K562 (cell line): ENCODE measurements around the gene CAPN7. TPM values are rescaled to one million over a fixed set of nuclear protein-coding genes. Genes with fewer than 3 reads are reported as not detected.
A peak's percentile ranks its signal among the peaks of the same experiment; 100 is the strongest.

ENCODE experiments used
- ATAC-seq: fragments of 200-7000 bp; cut with Tn5 transposase; 3 replicates; pipeline ENCODE4 v1.9.1; 2020; ENCODE audit warnings: moderate library complexity
- BruUV-seq: library from RNA; stranded (reverse); fragments of 400-500 nt; replicated peaks from 2 replicates; lab custom pipeline; 2021; lab: Mats Ljungman, UMichigan
- CTCF ChIA-PET: fragments of 300-600 bp; formaldehyde crosslinking; extraction: SDS; loops from one replicate; lab custom pipeline; 2021; ENCODE audit warnings: low intra/inter-chr PET ratio; lab: Yijun Ruan, JAX
- POLR2A ChIA-PET: fragments of 300-600, 350-650 bp; sonication (Branson Sonifier 250); formaldehyde crosslinking; extraction: SDS; loops from one replicate; lab custom pipeline; 2021; ENCODE audit warnings: antibody characterized with exemption, inconsistent platforms; lab: Yijun Ruan, JAX
- DNase-seq, 4 experiments: peaks; one replicate each; pipeline versions ENCODE4 v3.0.0 to v3.0.0-alpha.2; 2011 to 2018; ENCODE audit warnings: low spot score in 3 of 4, mixed read lengths in 3 of 4; ENCODE audit errors: extremely low read depth in 1 of 4
- FAIRE-seq: peaks from 2 replicates; lab custom pipeline; 2011; peaks lifted over from hg19 to GRCh38; lab: Jason Lieb, UNC
- H2AFZ ChIP-seq: 2 replicates; pipeline ENCODE4 v1.6.0; 2011; ENCODE audit warnings: low read depth, low read length, control low read depth, inconsistent platforms
- H3K27ac ChIP-seq: fragments of 200-600 bp; 3 replicates; pipeline ENCODE4 v1.8.0; 2011; ENCODE audit warnings: low read depth, mild to moderate bottlenecking, control low read depth, inconsistent platforms, low read length, moderate library complexity, mixed read lengths; ENCODE audit errors: extremely low read depth
- H3K27me3 ChIP-seq, 2 experiments: fragments of 300-600 bp in 1 of 2; 2 replicates in 1 of 2; 3 replicates in 1 of 2; pipeline versions ENCODE4 v1.6.0 to v1.8.0; 2011; ENCODE audit warnings: inconsistent platforms in 2 of 2, low read length in 2 of 2, mild to moderate bottlenecking in 1 of 2, mixed read lengths in 1 of 2, moderate library complexity in 1 of 2; ENCODE audit not compliant: control insufficient read depth in 2 of 2, insufficient read depth in 2 of 2
- H3K36me3 ChIP-seq: fragments of 300-600 bp; 3 replicates; pipeline ENCODE4 v1.8.0; 2011; ENCODE audit warnings: mild to moderate bottlenecking, low read length, inconsistent platforms; ENCODE audit not compliant: control insufficient read depth, insufficient read depth
- H3K4me1 ChIP-seq, 2 experiments: fragments of 200-600 bp in 1 of 2; replicated peaks in 1 of 2; 2 replicates in 1 of 2; 3 replicates in 1 of 2; pipeline versions ENCODE4 v1.5.1 to v1.8.0; 2011; ENCODE audit warnings: inconsistent platforms in 2 of 2, low read length in 2 of 2, mild to moderate bottlenecking in 1 of 2, mixed read lengths in 1 of 2, moderate library complexity in 1 of 2; ENCODE audit not compliant: control insufficient read depth in 2 of 2, insufficient read depth in 2 of 2
- H3K4me2 ChIP-seq: 2 replicates; pipeline ENCODE4 v1.6.1; 2011; ENCODE audit warnings: low read length, control low read depth, inconsistent platforms, mixed read lengths; ENCODE audit not compliant: insufficient read depth
- H3K4me3 ChIP-seq: fragments of 200-600 bp; sonication (generic), shearing (Covaris generic); 2 replicates; pipeline ENCODE4 v1.5.1; 2016; ENCODE audit warnings: control low read depth, inconsistent platforms
- H3K79me2 ChIP-seq: fragments of 200-600 bp; 3 replicates; pipeline ENCODE4 v1.8.0; 2011; ENCODE audit warnings: low read length, inconsistent platforms; ENCODE audit not compliant: control insufficient read depth, insufficient read depth
- H3K9ac ChIP-seq, 2 experiments: 2 replicates each; pipeline versions ENCODE4 v1.6.0 to v1.6.1; 2011; ENCODE audit warnings: low read depth in 2 of 2, low read length in 2 of 2, control low read depth in 1 of 2, inconsistent platforms in 1 of 2, mild to moderate bottlenecking in 1 of 2, mixed read lengths in 1 of 2; ENCODE audit not compliant: insufficient read depth in 1 of 2
- H3K9me1 ChIP-seq: one replicate; pipeline ENCODE4 v1.6.0; 2011; ENCODE audit warnings: inconsistent platforms, mild to moderate bottlenecking, low read length, moderate library complexity; ENCODE audit not compliant: control insufficient read depth, insufficient read depth
- H3K9me3 ChIP-seq: replicated peaks from 2 replicates; pipeline ENCODE4 v1.5.1; 2011; ENCODE audit warnings: low read depth, low read length, inconsistent platforms; ENCODE audit not compliant: control insufficient read depth, insufficient read depth
- H4K20me1 ChIP-seq: replicated peaks from 2 replicates; pipeline ENCODE4 v1.6.1; 2011; ENCODE audit warnings: low read length, inconsistent platforms, mixed read lengths; ENCODE audit not compliant: control insufficient read depth, insufficient read depth
- DACH1 ChIP-seq: fragments of 450-650 bp; IDR thresholded peaks from 2 replicates; pipeline ENCODE4 v1.6.1; 2018; ENCODE audit not compliant: partially characterized antibody
- GABPB1 ChIP-seq: sonication (generic); formaldehyde crosslinking; IDR thresholded peaks from 2 replicates; pipeline ENCODE4 v1.8.0; 2022; ENCODE audit warnings: mild to moderate bottlenecking, missing genetic modification reagents
- NFIC ChIP-seq: fragments of 450-650 bp; IDR thresholded peaks from 2 replicates; pipeline ENCODE4 v1.6.1; 2017; ENCODE audit warnings: mild to moderate bottlenecking, inconsistent platforms
- ZC3H11A ChIP-seq: IDR thresholded peaks from 2 replicates; pipeline ENCODE4 v1.6.1; 2012; ENCODE audit warnings: low read depth, low read length, improper control_type of control experiment
- WGBS: fragments of 100-300 bp; shearing (Covaris generic); methylation state at CpG from one replicate; pipeline ENCODE4 v1.1.6; 2016; ENCODE audit warnings: low coverage, mixed read lengths; ENCODE audit not compliant: insufficient coverage; ENCODE audit errors: missing lambda C conversion rate; 5-methylcytosine and 5-hydroxymethylcytosine counted together
- in situ Hi-C: fragments of 300-500 bp; cut with MboI; formaldehyde crosslinking; loops from 4 replicates; pipeline ENCODE4 v1.15.0; 2018; ENCODE audit warnings: inconsistent platforms, mixed read lengths
- intact Hi-C: fragments of 100-400 bp; cut with micrococcal nuclease; formaldehyde crosslinking; loops from 2 replicates; pipeline ENCODE4 v1.14.2; 2022
- polyA plus RNA-seq, 8 experiments: library from polyadenylated mRNA; depleted of rRNA in 4 of 8; stranded (reverse) in 5 of 8; unstranded in 3 of 8; fragments of >200 nt; fragmentation: Nextera tagmentation in 2 of 8; fragmentation: Illumina TruSeq in 1 of 8; extraction: Ambion mirVana in 2 of 8; extraction: Trizol in 1 of 8; gene quantifications; 2 replicates each; pipeline versions ENCODE4 v1.2.1 to v1.2.3, GENCODE V29; 2011 to 2014; ENCODE audit warnings: inconsistent platforms in 1 of 8, missing spikeins in 1 of 8
- total RNA-seq, 7 experiments: library from RNA; depleted of rRNA in 6 of 7; stranded (reverse); fragments of >200 nt in 6 of 7; fragmentation: Illumina TruSeq in 2 of 7; extraction: Trizol in 2 of 7; gene quantifications; 2 replicates each; pipeline versions ENCODE4 v1.2.1 to v1.2.3, GENCODE V29; 2011 to 2021; ENCODE audit warnings: low replicate concordance in 1 of 7
- TF ChIP-seq, protein P1 (sequence below): fragments of 250-450 bp; sonication (Bioruptor Pico); IDR thresholded peaks from 2 replicates; pipeline ENCODE4 v1.4.0; 2020
- TF ChIP-seq, protein P2 (sequence below): sonication (generic); formaldehyde crosslinking; IDR thresholded peaks from 2 replicates; pipeline ENCODE4 v1.8.1; 2023; ENCODE audit warnings: mild to moderate bottlenecking, missing genetic modification reagents
- TF ChIP-seq, protein P3 (sequence below), 2 experiments: fragments of 450-650 bp in 1 of 2; sonication (generic) in 1 of 2; formaldehyde crosslinking in 1 of 2; IDR thresholded peaks; 2 replicates each; pipeline versions ENCODE4 v1.7.1 to v1.9.0; 2016 to 2022; ENCODE audit warnings: inconsistent platforms in 1 of 2, mild to moderate bottlenecking in 1 of 2, missing genetic modification reagents in 1 of 2
- TF ChIP-seq, protein P4 (sequence below): IDR thresholded peaks from 3 replicates; pipeline ENCODE4 v1.6.1; 2011; ENCODE audit warnings: borderline replicate concordance, mild to moderate bottlenecking; ENCODE audit not compliant: insufficient read length, insufficient read depth

CAPN7 gene
- total and polyA plus RNA-seq, 9 of the 15 experiments (the other 6 are each of a cell fraction or from before 2014, with no cell fraction given): 6.5 to 42.7 (median 32.7) TPM

DNA sequence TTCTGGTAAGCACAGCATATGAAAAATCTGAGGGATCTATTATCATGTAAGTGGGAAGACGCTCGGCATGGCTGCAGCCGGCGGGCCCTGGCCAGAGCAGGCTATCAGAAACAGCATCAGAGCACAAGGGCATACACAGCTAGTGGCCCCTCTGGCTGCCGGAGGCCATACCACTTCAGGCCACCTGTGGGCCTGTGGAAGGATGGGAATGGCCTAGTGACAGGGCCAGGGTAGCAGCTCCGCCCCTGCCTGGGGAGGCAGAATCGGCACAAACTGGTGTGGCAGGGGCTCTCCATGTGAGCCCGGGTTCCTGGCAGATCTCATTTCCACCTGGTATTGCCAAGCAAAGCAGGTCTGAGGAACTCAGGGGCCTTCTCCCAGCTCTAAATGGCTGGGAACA, 80.0 kb downstream of the CAPN7 start:
- DNase-seq: no peak
- H4K20me1 ChIP-seq: no peaks in the 10 kb centered on the region
- intact Hi-C loops: no loop called here
- H3K27ac ChIP-seq: no peak overlapping the region
- ChIA-PET POLR2A (interaction anchor here (2.2 kb wide), 1 partner anchor 12 kb away, joined by 6 read pairs; no protein-coding TSS in a partner anchor), CTCF (no interaction called here)
- peak; percentile 55; the same call in 2 of the 3 replicates for ATAC-seq
- H3K4me2 ChIP-seq: no peak overlapping the region
- H3K9me1 ChIP-seq: no peaks in the 10 kb centered on the region
- 92% methylated on average over 8 of the region's 8 CpGs for WGBS
- FAIRE-seq: no peak
- no peaks in the 10 kb centered on the region for H3K79me2 ChIP-seq
- no peak overlapping the region for H3K4me3 ChIP-seq
- in situ Hi-C loops: no loop called here
- H3K9me3 ChIP-seq: no peaks in the 10 kb centered on the region
- no peak overlapping the region for H2AFZ ChIP-seq
- H3K9ac ChIP-seq: peak overlapping the region in 1 of 2 experiments; percentile 23; a peak in 2 of 4 replicates
- BruUV-seq: no TSS peak
- H3K36me3 ChIP-seq: no peaks in the 10 kb centered on the region
- H3K4me1 ChIP-seq: peaks cover 7 to 16% of the 10 kb centered on the region in 2 experiments; a peak in 4 of 5 replicates
- no peaks in the 10 kb centered on the region for H3K27me3 ChIP-seq
- TF ChIP-seq, protein P1, sequence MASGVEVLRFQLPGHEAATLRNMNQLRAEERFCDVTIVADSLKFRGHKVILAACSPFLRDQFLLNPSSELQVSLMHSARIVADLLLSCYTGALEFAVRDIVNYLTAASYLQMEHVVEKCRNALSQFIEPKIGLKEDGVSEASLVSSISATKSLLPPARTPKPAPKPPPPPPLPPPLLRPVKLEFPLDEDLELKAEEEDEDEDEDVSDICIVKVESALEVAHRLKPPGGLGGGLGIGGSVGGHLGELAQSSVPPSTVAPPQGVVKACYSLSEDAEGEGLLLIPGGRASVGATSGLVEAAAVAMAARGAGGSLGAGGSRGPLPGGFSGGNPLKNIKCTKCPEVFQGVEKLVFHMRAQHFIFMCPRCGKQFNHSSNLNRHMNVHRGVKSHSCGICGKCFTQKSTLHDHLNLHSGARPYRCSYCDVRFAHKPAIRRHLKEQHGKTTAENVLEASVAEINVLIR: no peak
- TF ChIP-seq DACH1 (no peak), NFIC (no peak), ZC3H11A (no peak), GABPB1 (CRISPR knock-in tag) (no peak)
- TF ChIP-seq, protein P2, sequence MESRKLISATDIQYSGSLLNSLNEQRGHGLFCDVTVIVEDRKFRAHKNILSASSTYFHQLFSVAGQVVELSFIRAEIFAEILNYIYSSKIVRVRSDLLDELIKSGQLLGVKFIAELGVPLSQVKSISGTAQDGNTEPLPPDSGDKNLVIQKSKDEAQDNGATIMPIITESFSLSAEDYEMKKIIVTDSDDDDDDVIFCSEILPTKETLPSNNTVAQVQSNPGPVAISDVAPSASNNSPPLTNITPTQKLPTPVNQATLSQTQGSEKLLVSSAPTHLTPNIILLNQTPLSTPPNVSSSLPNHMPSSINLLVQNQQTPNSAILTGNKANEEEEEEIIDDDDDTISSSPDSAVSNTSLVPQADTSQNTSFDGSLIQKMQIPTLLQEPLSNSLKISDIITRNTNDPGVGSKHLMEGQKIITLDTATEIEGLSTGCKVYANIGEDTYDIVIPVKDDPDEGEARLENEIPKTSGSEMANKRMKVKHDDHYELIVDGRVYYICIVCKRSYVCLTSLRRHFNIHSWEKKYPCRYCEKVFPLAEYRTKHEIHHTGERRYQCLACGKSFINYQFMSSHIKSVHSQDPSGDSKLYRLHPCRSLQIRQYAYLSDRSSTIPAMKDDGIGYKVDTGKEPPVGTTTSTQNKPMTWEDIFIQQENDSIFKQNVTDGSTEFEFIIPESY (CRISPR knock-in tag): no peak
- TF ChIP-seq, protein P3, sequence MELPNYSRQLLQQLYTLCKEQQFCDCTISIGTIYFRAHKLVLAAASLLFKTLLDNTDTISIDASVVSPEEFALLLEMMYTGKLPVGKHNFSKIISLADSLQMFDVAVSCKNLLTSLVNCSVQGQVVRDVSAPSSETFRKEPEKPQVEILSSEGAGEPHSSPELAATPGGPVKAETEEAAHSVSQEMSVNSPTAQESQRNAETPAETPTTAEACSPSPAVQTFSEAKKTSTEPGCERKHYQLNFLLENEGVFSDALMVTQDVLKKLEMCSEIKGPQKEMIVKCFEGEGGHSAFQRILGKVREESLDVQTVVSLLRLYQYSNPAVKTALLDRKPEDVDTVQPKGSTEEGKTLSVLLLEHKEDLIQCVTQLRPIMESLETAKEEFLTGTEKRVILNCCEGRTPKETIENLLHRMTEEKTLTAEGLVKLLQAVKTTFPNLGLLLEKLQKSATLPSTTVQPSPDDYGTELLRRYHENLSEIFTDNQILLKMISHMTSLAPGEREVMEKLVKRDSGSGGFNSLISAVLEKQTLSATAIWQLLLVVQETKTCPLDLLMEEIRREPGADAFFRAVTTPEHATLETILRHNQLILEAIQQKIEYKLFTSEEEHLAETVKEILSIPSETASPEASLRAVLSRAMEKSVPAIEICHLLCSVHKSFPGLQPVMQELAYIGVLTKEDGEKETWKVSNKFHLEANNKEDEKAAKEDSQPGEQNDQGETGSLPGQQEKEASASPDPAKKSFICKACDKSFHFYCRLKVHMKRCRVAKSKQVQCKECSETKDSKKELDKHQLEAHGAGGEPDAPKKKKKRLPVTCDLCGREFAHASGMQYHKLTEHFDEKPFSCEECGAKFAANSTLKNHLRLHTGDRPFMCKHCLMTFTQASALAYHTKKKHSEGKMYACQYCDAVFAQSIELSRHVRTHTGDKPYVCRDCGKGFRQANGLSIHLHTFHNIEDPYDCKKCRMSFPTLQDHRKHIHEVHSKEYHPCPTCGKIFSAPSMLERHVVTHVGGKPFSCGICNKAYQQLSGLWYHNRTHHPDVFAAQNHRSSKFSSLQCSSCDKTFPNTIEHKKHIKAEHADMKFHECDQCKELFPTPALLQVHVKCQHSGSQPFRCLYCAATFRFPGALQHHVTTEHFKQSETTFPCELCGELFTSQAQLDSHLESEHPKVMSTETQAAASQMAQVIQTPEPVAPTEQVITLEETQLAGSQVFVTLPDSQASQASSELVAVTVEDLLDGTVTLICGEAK (IDR thresholded peaks at IDR 0.05): no peak
- TF ChIP-seq, protein P3 (CRISPR knock-in tag; IDR thresholded peaks at IDR 0.05): no peak
- TF ChIP-seq, protein P4, sequence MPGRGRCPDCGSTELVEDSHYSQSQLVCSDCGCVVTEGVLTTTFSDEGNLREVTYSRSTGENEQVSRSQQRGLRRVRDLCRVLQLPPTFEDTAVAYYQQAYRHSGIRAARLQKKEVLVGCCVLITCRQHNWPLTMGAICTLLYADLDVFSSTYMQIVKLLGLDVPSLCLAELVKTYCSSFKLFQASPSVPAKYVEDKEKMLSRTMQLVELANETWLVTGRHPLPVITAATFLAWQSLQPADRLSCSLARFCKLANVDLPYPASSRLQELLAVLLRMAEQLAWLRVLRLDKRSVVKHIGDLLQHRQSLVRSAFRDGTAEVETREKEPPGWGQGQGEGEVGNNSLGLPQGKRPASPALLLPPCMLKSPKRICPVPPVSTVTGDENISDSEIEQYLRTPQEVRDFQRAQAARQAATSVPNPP: no peak
